PFSK-1 (cell line): Measurements from ENCODE around the gene ANKK1.

Experiments used
- POLR2AphosphoS5 ChIP-seq: IDR thresholded peaks from 2 replicates; pipeline ENCODE4 v1.6.1; 2012; ENCODE audit warnings: low read depth, mild to moderate bottlenecking, control low read depth, low read length, moderate library complexity
- REST ChIP-seq, 2 experiments: IDR thresholded peaks; 2 replicates each; pipeline versions ENCODE4 v1.6.1 to v1.8.0; 2011 to 2012; ENCODE audit warnings: low read depth in 2 of 2, low read length in 2 of 2, control low read depth in 1 of 2, inconsistent platforms in 1 of 2, mild to moderate bottlenecking in 1 of 2, moderate library complexity in 1 of 2; ENCODE audit not compliant: insufficient read depth in 1 of 2

- TF ChIP-seq POLR2AphosphoS5 (no peak), REST (IDR thresholded peaks at IDR 0.05; ENCODE audit: insufficient read depth in 1 of 2, low read depth in 2 of 2, low read length in 2 of 2) (no peak)
Observed at GRCh38 chr11:113369411-113369810, 18.2 kb upstream of the ANKK1 start.
